Liver (tissue), 9 donors: ENCODE measurements around the gene FLAD1. TPM values are rescaled to one million over a fixed set of nuclear protein-coding genes. Genes with fewer than 3 reads are reported as not detected.
A peak's percentile ranks its signal among the peaks of the same experiment; 100 is the strongest.

ENCODE experiments used
- DNase-seq: peaks from one replicate; pipeline ENCODE4 v3.0.0-alpha.2; 2017; ENCODE audit warnings: low spot score
- H3K27ac ChIP-seq, 2 donors: one replicate each; pipeline ENCODE4 v1.7.0; 2013; ENCODE audit warnings: inconsistent platforms in 2 of 2, low read length in 2 of 2, control low read depth in 1 of 2, low read depth in 1 of 2, mild to moderate bottlenecking in 1 of 2
- H3K27me3 ChIP-seq, 4 donors: one replicate each; pipeline versions ENCODE4 v1.6.1 to v1.7.0; 2013; ENCODE audit warnings: low read length in 3 of 4, inconsistent platforms in 1 of 4, mild to moderate bottlenecking in 1 of 4, moderate library complexity in 1 of 4; ENCODE audit not compliant: control insufficient read depth in 4 of 4, insufficient read depth in 4 of 4
- H3K36me3 ChIP-seq, 4 donors: one replicate each; pipeline versions ENCODE4 v1.6.1 to v1.7.0; 2013; ENCODE audit warnings: low read length in 3 of 4, mild to moderate bottlenecking in 3 of 4, low read depth in 1 of 4, moderate library complexity in 1 of 4; ENCODE audit not compliant: control insufficient read depth in 4 of 4, insufficient read depth in 3 of 4
- H3K4me1 ChIP-seq, 4 donors: one replicate each; pipeline versions ENCODE4 v1.6.1 to v1.7.0; 2013; ENCODE audit warnings: low read length in 3 of 4, mild to moderate bottlenecking in 3 of 4, moderate library complexity in 1 of 4; ENCODE audit not compliant: control insufficient read depth in 4 of 4, insufficient read depth in 4 of 4
- H3K4me3 ChIP-seq, 3 donors: one replicate each; pipeline versions ENCODE4 v1.6.1 to v1.7.0; 2013; ENCODE audit warnings: low read length in 3 of 3, control low read depth in 1 of 3, low read depth in 1 of 3, mild to moderate bottlenecking in 1 of 3
- H3K9ac ChIP-seq, 2 donors: one replicate each; pipeline ENCODE4 v1.7.0; 2013; ENCODE audit warnings: low read length in 2 of 2, mild to moderate bottlenecking in 2 of 2, moderate library complexity in 2 of 2, control low read depth in 1 of 2, low read depth in 1 of 2
- H3K9me3 ChIP-seq, 4 donors: one replicate each; pipeline versions ENCODE4 v1.6.1 to v1.7.0; 2013; ENCODE audit warnings: low read length in 3 of 4; ENCODE audit not compliant: control insufficient read depth in 4 of 4
- EGR1 ChIP-seq, 2 donors: IDR thresholded peaks; 2 replicates each; pipeline ENCODE4 v1.6.1; 2016 to 2018; ENCODE audit warnings: antibody characterized with exemption in 2 of 2, low read depth in 2 of 2
- FOXA1 ChIP-seq: IDR thresholded peaks from 2 replicates; pipeline ENCODE4 v1.6.1; 2016; ENCODE audit warnings: antibody characterized with exemption
- FOXA2 ChIP-seq: IDR thresholded peaks from 2 replicates; pipeline ENCODE4 v1.6.1; 2016; ENCODE audit warnings: antibody characterized with exemption
- GABPA ChIP-seq, 2 donors: IDR thresholded peaks in 1 of 2; conservative IDR thresholded peaks in 1 of 2; 2 replicates each; pipeline ENCODE4 v1.6.1; 2016; ENCODE audit warnings: antibody characterized with exemption in 2 of 2, mild to moderate bottlenecking in 1 of 2, moderate library complexity in 1 of 2
- HNF4A ChIP-seq, 2 donors: conservative IDR thresholded peaks; 2 replicates each; pipeline ENCODE4 v1.6.1; 2016; ENCODE audit warnings: antibody characterized with exemption in 2 of 2, mild to moderate bottlenecking in 2 of 2
- HNF4G ChIP-seq: IDR thresholded peaks from 2 replicates; pipeline ENCODE4 v1.6.1; 2016; ENCODE audit warnings: antibody characterized with exemption
- JUND ChIP-seq, 2 donors: IDR thresholded peaks; 2 replicates each; pipeline ENCODE4 v1.6.1; 2016; ENCODE audit warnings: antibody characterized with exemption in 2 of 2
- NR2F2 ChIP-seq: IDR thresholded peaks from 2 replicates; pipeline ENCODE4 v1.6.1; 2016; ENCODE audit warnings: antibody characterized with exemption
- RAD21 ChIP-seq, 2 donors: IDR thresholded peaks; 2 replicates each; pipeline ENCODE4 v1.6.1; 2016; ENCODE audit warnings: antibody characterized with exemption in 2 of 2, mild to moderate bottlenecking in 2 of 2
- RXRA ChIP-seq, 2 donors: IDR thresholded peaks; 2 replicates each; pipeline ENCODE4 v1.6.1; 2017 to 2018; ENCODE audit warnings: antibody characterized with exemption in 2 of 2, mild to moderate bottlenecking in 1 of 2
- SP1 ChIP-seq: IDR thresholded peaks from 2 replicates; pipeline ENCODE4 v1.6.1; 2018; ENCODE audit warnings: antibody characterized with exemption, mild to moderate bottlenecking
- TAF1 ChIP-seq: conservative IDR thresholded peaks from 2 replicates; pipeline ENCODE4 v1.6.1; 2016; ENCODE audit warnings: antibody characterized with exemption, mild to moderate bottlenecking
- YY1 ChIP-seq: IDR thresholded peaks from 2 replicates; pipeline ENCODE4 v1.6.1; 2016; ENCODE audit warnings: antibody characterized with exemption, mild to moderate bottlenecking
- WGBS: extraction: QIAGEN DNeasy Blood & Tissue Kit; methylation state at CpG from one replicate; pipeline ENCODE4 v1.1.7; 2013; 5-methylcytosine and 5-hydroxymethylcytosine counted together
- polyA plus RNA-seq, 2 donors: library from polyadenylated mRNA; stranded (reverse) in 1 of 2; unstranded in 1 of 2; fragments of 200-250 nt in 1 of 2; fragments of >200 nt in 1 of 2; fragmentation: Nextera tagmentation in 1 of 2; extraction: Ambion mirVana in 1 of 2; gene quantifications; one replicate each; pipeline versions ENCODE4 v1.2.1 to v1.2.3, GENCODE V29; 2013 to 2015
- total RNA-seq, 2 donors: library from RNA; depleted of rRNA; stranded (reverse); fragments of >200 nt; gene quantifications; one replicate each; pipeline ENCODE4 v1.2.3, GENCODE V29; 2014
- TF ChIP-seq, protein P1 (sequence below): IDR thresholded peaks from 2 replicates; pipeline ENCODE4 v1.6.1; 2016; ENCODE audit warnings: antibody characterized with exemption
- TF ChIP-seq, protein P2 (sequence below): IDR thresholded peaks from 2 replicates; pipeline ENCODE4 v1.6.1; 2016; ENCODE audit warnings: antibody characterized with exemption
- TF ChIP-seq, protein P3 (sequence below): IDR thresholded peaks from 2 replicates; pipeline ENCODE4 v1.6.1; 2016; ENCODE audit warnings: antibody characterized with exemption, mild to moderate bottlenecking
- TF ChIP-seq, protein P4 (sequence below): IDR thresholded peaks from 2 replicates; pipeline ENCODE4 v1.6.1; 2016; ENCODE audit warnings: antibody characterized with exemption
- TF ChIP-seq, protein P5 (sequence below): fragments of 150-350 bp; IDR thresholded peaks from 2 replicates; pipeline ENCODE4 v1.5.1; 2017; ENCODE audit warnings: improper control_type of control experiment, low read depth, low read length; ENCODE audit not compliant: missing input control
- donor health status: healthy.
- donor health status: healthy.
- donor health status: healthy.
- donor health status: healthy.
- donor health status: healthy.

FLAD1 gene
- total and polyA plus RNA-seq, 4 donors = 10.4 to 31.6 (median 22.5) TPM

DNA sequence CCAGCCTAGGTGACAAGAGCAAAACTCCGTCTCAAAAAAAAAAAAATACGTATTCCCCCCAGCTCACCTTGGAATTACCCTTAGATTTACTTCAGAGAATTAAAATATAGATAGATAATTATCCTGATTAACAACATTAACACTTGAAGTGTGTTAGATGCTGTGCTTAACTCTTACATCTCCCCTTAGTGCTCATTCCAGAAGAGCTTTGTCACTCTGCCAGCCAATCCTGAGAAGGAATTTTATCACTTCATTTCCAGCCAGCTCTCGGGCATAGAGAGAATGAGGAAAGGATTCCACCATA is 11.0 kb upstream of the FLAD1 start:
- no peak for DNase-seq
- no peaks in the 10 kb centered on the region for H3K27me3 ChIP-seq
- TF ChIP-seq JUND (IDR thresholded peaks at IDR 0.05) (no peak), HNF4A (conservative IDR thresholded peaks at IDR 0.05) (no peak), YY1 (no peak), GABPA (IDR thresholded peaks at IDR 0.05 in 1 of 2, conservative IDR thresholded peaks at IDR 0.05 in 1 of 2) (no peak), SP1 (no peak), RAD21 (IDR thresholded peaks at IDR 0.05) (no peak), FOXA2 (no peak), RXRA (IDR thresholded peaks at IDR 0.05) (no peak), FOXA1 (no peak), NR2F2 (no peak), TAF1 (no peak), EGR1 (IDR thresholded peaks at IDR 0.05; ENCODE audit: low read depth in 2 of 2) (no peak), HNF4G (no peak)
- TF ChIP-seq, protein P1, sequence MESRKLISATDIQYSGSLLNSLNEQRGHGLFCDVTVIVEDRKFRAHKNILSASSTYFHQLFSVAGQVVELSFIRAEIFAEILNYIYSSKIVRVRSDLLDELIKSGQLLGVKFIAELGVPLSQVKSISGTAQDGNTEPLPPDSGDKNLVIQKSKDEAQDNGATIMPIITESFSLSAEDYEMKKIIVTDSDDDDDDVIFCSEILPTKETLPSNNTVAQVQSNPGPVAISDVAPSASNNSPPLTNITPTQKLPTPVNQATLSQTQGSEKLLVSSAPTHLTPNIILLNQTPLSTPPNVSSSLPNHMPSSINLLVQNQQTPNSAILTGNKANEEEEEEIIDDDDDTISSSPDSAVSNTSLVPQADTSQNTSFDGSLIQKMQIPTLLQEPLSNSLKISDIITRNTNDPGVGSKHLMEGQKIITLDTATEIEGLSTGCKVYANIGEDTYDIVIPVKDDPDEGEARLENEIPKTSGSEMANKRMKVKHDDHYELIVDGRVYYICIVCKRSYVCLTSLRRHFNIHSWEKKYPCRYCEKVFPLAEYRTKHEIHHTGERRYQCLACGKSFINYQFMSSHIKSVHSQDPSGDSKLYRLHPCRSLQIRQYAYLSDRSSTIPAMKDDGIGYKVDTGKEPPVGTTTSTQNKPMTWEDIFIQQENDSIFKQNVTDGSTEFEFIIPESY = no peak
- TF ChIP-seq, protein P2, sequence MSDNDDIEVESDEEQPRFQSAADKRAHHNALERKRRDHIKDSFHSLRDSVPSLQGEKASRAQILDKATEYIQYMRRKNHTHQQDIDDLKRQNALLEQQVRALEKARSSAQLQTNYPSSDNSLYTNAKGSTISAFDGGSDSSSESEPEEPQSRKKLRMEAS = no peak
- TF ChIP-seq, protein P3, sequence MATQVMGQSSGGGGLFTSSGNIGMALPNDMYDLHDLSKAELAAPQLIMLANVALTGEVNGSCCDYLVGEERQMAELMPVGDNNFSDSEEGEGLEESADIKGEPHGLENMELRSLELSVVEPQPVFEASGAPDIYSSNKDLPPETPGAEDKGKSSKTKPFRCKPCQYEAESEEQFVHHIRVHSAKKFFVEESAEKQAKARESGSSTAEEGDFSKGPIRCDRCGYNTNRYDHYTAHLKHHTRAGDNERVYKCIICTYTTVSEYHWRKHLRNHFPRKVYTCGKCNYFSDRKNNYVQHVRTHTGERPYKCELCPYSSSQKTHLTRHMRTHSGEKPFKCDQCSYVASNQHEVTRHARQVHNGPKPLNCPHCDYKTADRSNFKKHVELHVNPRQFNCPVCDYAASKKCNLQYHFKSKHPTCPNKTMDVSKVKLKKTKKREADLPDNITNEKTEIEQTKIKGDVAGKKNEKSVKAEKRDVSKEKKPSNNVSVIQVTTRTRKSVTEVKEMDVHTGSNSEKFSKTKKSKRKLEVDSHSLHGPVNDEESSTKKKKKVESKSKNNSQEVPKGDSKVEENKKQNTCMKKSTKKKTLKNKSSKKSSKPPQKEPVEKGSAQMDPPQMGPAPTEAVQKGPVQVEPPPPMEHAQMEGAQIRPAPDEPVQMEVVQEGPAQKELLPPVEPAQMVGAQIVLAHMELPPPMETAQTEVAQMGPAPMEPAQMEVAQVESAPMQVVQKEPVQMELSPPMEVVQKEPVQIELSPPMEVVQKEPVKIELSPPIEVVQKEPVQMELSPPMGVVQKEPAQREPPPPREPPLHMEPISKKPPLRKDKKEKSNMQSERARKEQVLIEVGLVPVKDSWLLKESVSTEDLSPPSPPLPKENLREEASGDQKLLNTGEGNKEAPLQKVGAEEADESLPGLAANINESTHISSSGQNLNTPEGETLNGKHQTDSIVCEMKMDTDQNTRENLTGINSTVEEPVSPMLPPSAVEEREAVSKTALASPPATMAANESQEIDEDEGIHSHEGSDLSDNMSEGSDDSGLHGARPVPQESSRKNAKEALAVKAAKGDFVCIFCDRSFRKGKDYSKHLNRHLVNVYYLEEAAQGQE = no peak
- TF ChIP-seq, protein P4, sequence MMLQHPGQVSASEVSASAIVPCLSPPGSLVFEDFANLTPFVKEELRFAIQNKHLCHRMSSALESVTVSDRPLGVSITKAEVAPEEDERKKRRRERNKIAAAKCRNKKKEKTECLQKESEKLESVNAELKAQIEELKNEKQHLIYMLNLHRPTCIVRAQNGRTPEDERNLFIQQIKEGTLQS = no peak
- TF ChIP-seq, protein P5, sequence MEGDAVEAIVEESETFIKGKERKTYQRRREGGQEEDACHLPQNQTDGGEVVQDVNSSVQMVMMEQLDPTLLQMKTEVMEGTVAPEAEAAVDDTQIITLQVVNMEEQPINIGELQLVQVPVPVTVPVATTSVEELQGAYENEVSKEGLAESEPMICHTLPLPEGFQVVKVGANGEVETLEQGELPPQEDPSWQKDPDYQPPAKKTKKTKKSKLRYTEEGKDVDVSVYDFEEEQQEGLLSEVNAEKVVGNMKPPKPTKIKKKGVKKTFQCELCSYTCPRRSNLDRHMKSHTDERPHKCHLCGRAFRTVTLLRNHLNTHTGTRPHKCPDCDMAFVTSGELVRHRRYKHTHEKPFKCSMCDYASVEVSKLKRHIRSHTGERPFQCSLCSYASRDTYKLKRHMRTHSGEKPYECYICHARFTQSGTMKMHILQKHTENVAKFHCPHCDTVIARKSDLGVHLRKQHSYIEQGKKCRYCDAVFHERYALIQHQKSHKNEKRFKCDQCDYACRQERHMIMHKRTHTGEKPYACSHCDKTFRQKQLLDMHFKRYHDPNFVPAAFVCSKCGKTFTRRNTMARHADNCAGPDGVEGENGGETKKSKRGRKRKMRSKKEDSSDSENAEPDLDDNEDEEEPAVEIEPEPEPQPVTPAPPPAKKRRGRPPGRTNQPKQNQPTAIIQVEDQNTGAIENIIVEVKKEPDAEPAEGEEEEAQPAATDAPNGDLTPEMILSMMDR = no peak
- H3K9me3 ChIP-seq = no peaks in the 10 kb centered on the region
- peaks cover 13 to 44% (median 31%) of the 10 kb centered on the region in 4 donors for H3K4me1 ChIP-seq
- peak overlapping the region in 2 of 3 donors; percentile 10 to 87 for H3K4me3 ChIP-seq
- 56% methylated on average over 3 of the region's 3 CpGs for WGBS
- H3K27ac ChIP-seq = peak overlapping the region; percentile 89 to 99
- peak overlapping the region; percentile 43 to 92 for H3K9ac ChIP-seq
- H3K36me3 ChIP-seq = peaks cover 4 to 13% (median 9%) of the 10 kb centered on the region in 4 donors
